ENCODE results near the gene EQTN.

The EQTN gene

GRCh38 chr9:27304521-27304920, 7.6 kb upstream of the EQTN start (continued):
- no peak for TF ChIP-seq CSRNP3 (CRISPR knock-in tag; IDR thresholded peaks at IDR 0.05)

GRCh38 chr9:27303219-27303618, 6.3 kb upstream of the EQTN start:
- peak; percentile 78 for ATAC-seq
- TF ChIP-seq OSR1 (CRISPR knock-in tag; IDR thresholded peaks at IDR 0.05) (no peak), ZNF70 (CRISPR knock-in tag; IDR thresholded peaks at IDR 0.05) (no peak), PPARA (CRISPR knock-in tag; IDR thresholded peaks at IDR 0.05; ENCODE audit: borderline replicate concordance) (no peak), CREB5 (CRISPR knock-in tag; IDR thresholded peaks at IDR 0.05; ENCODE audit: low read depth) (no peak), ARNTL (CRISPR knock-in tag; IDR thresholded peaks at IDR 0.05; ENCODE audit: borderline replicate concordance, low read depth) (no peak), GLIS3 (CRISPR knock-in tag; IDR thresholded peaks at IDR 0.05) (no peak), ZNF565 (CRISPR knock-in tag; conservative IDR thresholded peaks at IDR 0.05; ENCODE audit: low read depth) (no peak), ISL1 (CRISPR knock-in tag; IDR thresholded peaks at IDR 0.05) (no peak), ESRRG (CRISPR knock-in tag; IDR thresholded peaks at IDR 0.05) (no peak), SNAI2 (CRISPR knock-in tag; IDR thresholded peaks at IDR 0.05) (no peak), ZNF8 (CRISPR knock-in tag; IDR thresholded peaks at IDR 0.05) (no peak), TCF4 (CRISPR knock-in tag; IDR thresholded peaks at IDR 0.05; ENCODE audit: borderline replicate concordance) (no peak), TSHZ2 (CRISPR knock-in tag; IDR thresholded peaks at IDR 0.05) (no peak), ZC3H10 (CRISPR knock-in tag; IDR thresholded peaks at IDR 0.05) (no peak), BACH2 (CRISPR knock-in tag; IDR thresholded peaks at IDR 0.05; ENCODE audit: borderline replicate concordance) (no peak)

GRCh38 chr9:27293996-27294395, 3.0 kb downstream of the EQTN start:
- no peak for ATAC-seq
- no peak for TF ChIP-seq RARB (CRISPR knock-in tag; IDR thresholded peaks at IDR 0.05)
- no peak for TF ChIP-seq ESRRG (CRISPR knock-in tag; IDR thresholded peaks at IDR 0.05)
- TF ChIP-seq OSR1 (CRISPR knock-in tag; IDR thresholded peaks at IDR 0.05) = no peak
- no peak for TF ChIP-seq ZFP30 (CRISPR knock-in tag; IDR thresholded peaks at IDR 0.05)
- TF ChIP-seq PPARA (CRISPR knock-in tag; IDR thresholded peaks at IDR 0.05; ENCODE audit: borderline replicate concordance) = no peak

GRCh38 chr9:27292659-27293405, 4.1 kb downstream of the EQTN start:
- TF ChIP-seq BACH2 (CRISPR knock-in tag; IDR thresholded peaks at IDR 0.05; ENCODE audit: borderline replicate concordance) (no peak), GLIS3 (CRISPR knock-in tag; IDR thresholded peaks at IDR 0.05) (no peak), ZNF565 (CRISPR knock-in tag; conservative IDR thresholded peaks at IDR 0.05; ENCODE audit: low read depth) (no peak), RARB (CRISPR knock-in tag; IDR thresholded peaks at IDR 0.05) (no peak), CSDC2 (CRISPR knock-in tag; IDR thresholded peaks at IDR 0.05) (no peak), TCF4 (CRISPR knock-in tag; IDR thresholded peaks at IDR 0.05; ENCODE audit: borderline replicate concordance) (peak; percentile 74)
- ATAC-seq = peak; percentile 100

GRCh38 chr9:27291292-27291691, 5.7 kb downstream of the EQTN start:
- no peak for ATAC-seq
- TF ChIP-seq TOX (CRISPR knock-in tag; IDR thresholded peaks at IDR 0.05; ENCODE audit: borderline replicate concordance) = no peak
- no peak for TF ChIP-seq CSDC2 (CRISPR knock-in tag; IDR thresholded peaks at IDR 0.05)
- no peak for TF ChIP-seq OSR1 (CRISPR knock-in tag; IDR thresholded peaks at IDR 0.05)
- no peak for TF ChIP-seq ZFP3 (CRISPR knock-in tag; IDR thresholded peaks at IDR 0.05)
- TF ChIP-seq ZC3H10 (CRISPR knock-in tag; IDR thresholded peaks at IDR 0.05) = no peak
- no peak for TF ChIP-seq ZNF70 (CRISPR knock-in tag; IDR thresholded peaks at IDR 0.05)
- no peak for TF ChIP-seq PATZ1 (CRISPR knock-in tag; IDR thresholded peaks at IDR 0.05; ENCODE audit: borderline replicate concordance)
- TF ChIP-seq TCF4 (CRISPR knock-in tag; IDR thresholded peaks at IDR 0.05; ENCODE audit: borderline replicate concordance) = no peak
- no peak for TF ChIP-seq ARNTL (CRISPR knock-in tag; IDR thresholded peaks at IDR 0.05; ENCODE audit: borderline replicate concordance, low read depth)
- TF ChIP-seq CSRNP3 (CRISPR knock-in tag; IDR thresholded peaks at IDR 0.05) = no peak
- no peak for TF ChIP-seq PPARA (CRISPR knock-in tag; IDR thresholded peaks at IDR 0.05; ENCODE audit: borderline replicate concordance)

Measured in SK-N-SH treated with all-trans-retinoic acid at 6 μM for 48 hours (cell line).